Measurements from ENCODE around the gene L3MBTL2.

L3MBTL2 gene

DNA sequence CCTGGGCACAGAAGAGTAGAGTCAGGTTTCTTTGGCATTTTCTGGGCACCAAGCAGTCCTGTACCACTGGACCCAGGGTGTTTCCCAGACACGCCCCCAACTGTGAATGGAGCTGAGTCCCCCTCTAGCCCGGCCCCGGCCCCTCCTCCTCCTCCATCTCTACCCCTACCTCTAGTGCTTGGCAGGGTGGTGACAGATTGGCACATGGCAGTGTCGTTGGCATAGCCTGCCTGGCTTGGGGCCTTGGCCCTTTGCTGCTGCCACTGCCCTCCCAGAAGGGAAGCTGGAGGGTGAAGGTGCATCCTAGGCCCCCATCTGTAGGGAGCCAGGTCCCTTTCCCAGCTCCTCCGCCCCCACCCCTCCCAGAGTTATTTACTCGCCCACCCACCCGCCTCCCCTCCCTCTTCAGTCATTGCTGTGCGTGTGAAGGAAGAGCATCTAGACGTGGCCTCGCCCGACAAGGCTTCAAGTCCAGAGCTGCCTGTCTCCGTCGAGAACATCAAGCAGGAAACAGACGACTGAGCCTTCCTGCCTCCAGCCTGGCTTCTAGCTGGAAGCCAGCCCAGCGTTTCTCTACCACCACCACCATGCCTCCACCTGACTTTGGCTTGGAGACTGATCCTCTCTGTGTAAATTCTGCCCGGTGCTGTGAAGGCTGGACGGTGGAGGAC, 24.8 kb downstream of the L3MBTL2 start:
- Histone ChIP-seq H3K27ac (replicated peaks; ENCODE audit: low read length) (no peak overlapping the region), H3K79me1 (ENCODE audit: low read depth, low read length) (peaks cover 3% of the 10 kb centered on the region), H2BK15ac (ENCODE audit: low read length) (no peak overlapping the region), H2BK120ac (ENCODE audit: low read depth, low read length) (no peak overlapping the region), H4K91ac (ENCODE audit: low read depth, low read length, poor library complexity) (no peak overlapping the region), H3K4me3 (ENCODE audit: low read length in 2 of 2) (no peak overlapping the region), H3K4me2 (ENCODE audit: insufficient read depth, low read length, poor library complexity, severe bottlenecking) (no peak overlapping the region), H2BK12ac (ENCODE audit: low read length) (no peak overlapping the region), H2AFZ (ENCODE audit: low read length) (no peak overlapping the region), H2BK5ac (ENCODE audit: low read length) (no peak overlapping the region), H3K18ac (ENCODE audit: low read length) (no peak overlapping the region), H3K27me3 (ENCODE audit: control insufficient read depth in 3 of 3, insufficient read depth in 3 of 3, low read depth in 1 of 3, low read length in 3 of 3) (no peaks in the 10 kb centered on the region), H2AK5ac (ENCODE audit: low read depth, low read length) (no peak overlapping the region), H3K4me1 (ENCODE audit: control insufficient read depth in 2 of 2, insufficient read depth in 1 of 2, low read depth in 1 of 2, low read length in 2 of 2) (no peaks in the 10 kb centered on the region), H3K9ac (ENCODE audit: low read depth, low read length, poor library complexity) (no peak overlapping the region), H3K4ac (ENCODE audit: low read length) (no peak overlapping the region), H3K9me3 (replicated peaks in 1 of 2; ENCODE audit: control insufficient read depth in 2 of 2, insufficient read depth in 1 of 2, low read depth in 1 of 2, low read length in 2 of 2) (peaks cover 0 to 1% of the 10 kb centered on the region in 2 donors), H3K14ac (ENCODE audit: low read length) (no peak overlapping the region), H4K8ac (ENCODE audit: low read depth, low read length) (no peak overlapping the region), H3K36me3 (replicated peaks in 1 of 2; ENCODE audit: control insufficient read depth in 2 of 2, insufficient read depth in 2 of 2, low read length in 2 of 2) (peaks cover 27 to 61% of the 10 kb centered on the region in 2 donors), H3K23ac (ENCODE audit: low read depth, low read length, poor library complexity) (no peak overlapping the region)
- DNase-seq (ENCODE audit: low spot score): no peak
- no CpG with 5 or more reads among the region's 17 CpGs for WGBS, 2 donors (ENCODE audit: extremely low coverage in 2 of 2, insufficient read length in 2 of 2, insufficient replicate concordance in 1 of 2)

DNA sequence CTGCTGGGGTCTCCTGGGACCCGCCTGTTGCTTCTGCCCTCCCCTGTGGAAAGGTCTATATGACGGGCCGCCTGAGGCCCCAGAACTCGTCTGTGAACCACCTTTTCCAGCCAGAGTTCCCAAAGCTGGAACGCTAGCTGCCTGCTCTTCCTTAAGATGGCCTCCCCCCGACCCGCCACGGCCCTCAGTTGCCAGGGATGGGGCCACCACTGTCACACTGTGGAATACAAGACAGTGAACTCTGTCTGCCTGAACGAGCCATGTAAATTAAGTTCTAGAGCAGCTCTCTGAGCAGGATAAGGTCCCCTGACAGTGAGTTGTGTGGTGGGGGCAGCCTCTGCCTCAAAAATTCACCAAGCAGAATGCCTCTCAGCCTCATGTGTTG, 25.3 kb downstream of the L3MBTL2 start:
- no CpG with 5 or more reads among the region's 9 CpGs for WGBS, 2 donors (ENCODE audit: extremely low coverage in 2 of 2, insufficient read length in 2 of 2, insufficient replicate concordance in 1 of 2)
- peaks cover 3% of the 10 kb centered on the region for H3K79me1 ChIP-seq (ENCODE audit: low read depth, low read length)
- DNase-seq (ENCODE audit: low spot score): no peak

DNA sequence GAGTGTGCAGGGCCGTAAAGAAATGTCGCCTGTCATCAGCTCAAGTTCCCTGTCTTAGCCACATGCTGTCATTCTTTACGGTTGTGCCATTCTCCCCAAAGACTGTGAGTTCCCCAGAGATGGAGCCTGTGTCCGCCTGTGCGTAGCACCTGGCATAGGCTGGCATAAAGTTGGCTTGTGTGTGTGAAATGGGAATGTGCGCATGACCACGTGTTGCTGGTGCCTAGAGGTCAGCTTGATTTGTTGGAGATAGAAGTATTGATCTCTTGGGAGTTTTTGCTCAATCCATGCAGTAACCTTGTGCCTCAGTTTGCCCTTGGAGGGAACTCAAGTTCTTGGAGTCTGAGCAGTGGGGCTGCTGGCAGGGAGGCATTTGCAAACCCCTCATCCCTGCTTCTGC, 26.3 kb downstream of the L3MBTL2 start:
- no peak overlapping the region for H2AK5ac ChIP-seq (ENCODE audit: low read depth, low read length)
- H3K27ac ChIP-seq (replicated peaks; ENCODE audit: low read length): no peak overlapping the region
- peaks cover 0 to 1% of the 10 kb centered on the region in 2 donors for H3K9me3 ChIP-seq (replicated peaks in 1 of 2; ENCODE audit: control insufficient read depth in 2 of 2, insufficient read depth in 1 of 2, low read depth in 1 of 2, low read length in 2 of 2)
- no peak overlapping the region for H2BK15ac ChIP-seq (ENCODE audit: low read length)
- no peak overlapping the region for H2BK12ac ChIP-seq (ENCODE audit: low read length)
- no peak overlapping the region for H3K4me3 ChIP-seq (ENCODE audit: low read length in 2 of 2)
- H3K27me3 ChIP-seq (ENCODE audit: control insufficient read depth in 3 of 3, insufficient read depth in 3 of 3, low read depth in 1 of 3, low read length in 3 of 3): no peaks in the 10 kb centered on the region
- H3K4ac ChIP-seq (ENCODE audit: low read length): no peak overlapping the region
- H2AFZ ChIP-seq (ENCODE audit: low read length): no peak overlapping the region
- DNase-seq (ENCODE audit: low spot score): no peak
- H3K4me2 ChIP-seq (ENCODE audit: insufficient read depth, low read length, poor library complexity, severe bottlenecking): no peak overlapping the region
- H4K91ac ChIP-seq (ENCODE audit: low read depth, low read length, poor library complexity): no peak overlapping the region
- peaks cover 3% of the 10 kb centered on the region for H3K79me1 ChIP-seq (ENCODE audit: low read depth, low read length)
- H4K8ac ChIP-seq (ENCODE audit: low read depth, low read length): no peak overlapping the region
- H3K4me1 ChIP-seq (ENCODE audit: control insufficient read depth in 2 of 2, insufficient read depth in 1 of 2, low read depth in 1 of 2, low read length in 2 of 2): no peaks in the 10 kb centered on the region
- no peak overlapping the region for H2BK5ac ChIP-seq (ENCODE audit: low read length)
- H2BK120ac ChIP-seq (ENCODE audit: low read depth, low read length): no peak overlapping the region
- H3K23ac ChIP-seq (ENCODE audit: low read depth, low read length, poor library complexity): no peak overlapping the region
- H3K14ac ChIP-seq (ENCODE audit: low read length): peak overlapping the region; percentile 12
- WGBS, 2 donors (ENCODE audit: extremely low coverage in 2 of 2, insufficient read length in 2 of 2, insufficient replicate concordance in 1 of 2): no CpG with 5 or more reads among the region's 7 CpGs
- peaks cover 19 to 47% of the 10 kb centered on the region in 2 donors for H3K36me3 ChIP-seq (replicated peaks in 1 of 2; ENCODE audit: control insufficient read depth in 2 of 2, insufficient read depth in 2 of 2, low read length in 2 of 2)
- H3K18ac ChIP-seq (ENCODE audit: low read length): no peak overlapping the region
- no peak overlapping the region for H3K9ac ChIP-seq (ENCODE audit: low read depth, low read length, poor library complexity)

More for the DNA sequence above, 25.3 kb downstream of the L3MBTL2 start:
- Histone ChIP-seq H2BK5ac (ENCODE audit: low read length) (no peak overlapping the region), H3K4ac (ENCODE audit: low read length) (no peak overlapping the region), H3K18ac (ENCODE audit: low read length) (no peak overlapping the region), H3K4me3 (ENCODE audit: low read length in 2 of 2) (no peak overlapping the region), H3K36me3 (replicated peaks in 1 of 2; ENCODE audit: control insufficient read depth in 2 of 2, insufficient read depth in 2 of 2, low read length in 2 of 2) (peaks cover 24 to 56% of the 10 kb centered on the region in 2 donors), H3K4me1 (ENCODE audit: control insufficient read depth in 2 of 2, insufficient read depth in 1 of 2, low read depth in 1 of 2, low read length in 2 of 2) (no peaks in the 10 kb centered on the region), H3K9ac (ENCODE audit: low read depth, low read length, poor library complexity) (no peak overlapping the region), H3K27ac (replicated peaks; ENCODE audit: low read length) (no peak overlapping the region), H3K23ac (ENCODE audit: low read depth, low read length, poor library complexity) (no peak overlapping the region), H3K27me3 (ENCODE audit: control insufficient read depth in 3 of 3, insufficient read depth in 3 of 3, low read depth in 1 of 3, low read length in 3 of 3) (no peaks in the 10 kb centered on the region), H2AK5ac (ENCODE audit: low read depth, low read length) (no peak overlapping the region), H2AFZ (ENCODE audit: low read length) (no peak overlapping the region), H2BK120ac (ENCODE audit: low read depth, low read length) (no peak overlapping the region), H3K14ac (ENCODE audit: low read length) (no peak overlapping the region), H4K8ac (ENCODE audit: low read depth, low read length) (no peak overlapping the region), H4K91ac (ENCODE audit: low read depth, low read length, poor library complexity) (no peak overlapping the region), H3K9me3 (replicated peaks in 1 of 2; ENCODE audit: control insufficient read depth in 2 of 2, insufficient read depth in 1 of 2, low read depth in 1 of 2, low read length in 2 of 2) (peaks cover 0 to 1% of the 10 kb centered on the region in 2 donors), H2BK15ac (ENCODE audit: low read length) (no peak overlapping the region), H2BK12ac (ENCODE audit: low read length) (no peak overlapping the region), H3K4me2 (ENCODE audit: insufficient read depth, low read length, poor library complexity, severe bottlenecking) (no peak overlapping the region)

DNA sequence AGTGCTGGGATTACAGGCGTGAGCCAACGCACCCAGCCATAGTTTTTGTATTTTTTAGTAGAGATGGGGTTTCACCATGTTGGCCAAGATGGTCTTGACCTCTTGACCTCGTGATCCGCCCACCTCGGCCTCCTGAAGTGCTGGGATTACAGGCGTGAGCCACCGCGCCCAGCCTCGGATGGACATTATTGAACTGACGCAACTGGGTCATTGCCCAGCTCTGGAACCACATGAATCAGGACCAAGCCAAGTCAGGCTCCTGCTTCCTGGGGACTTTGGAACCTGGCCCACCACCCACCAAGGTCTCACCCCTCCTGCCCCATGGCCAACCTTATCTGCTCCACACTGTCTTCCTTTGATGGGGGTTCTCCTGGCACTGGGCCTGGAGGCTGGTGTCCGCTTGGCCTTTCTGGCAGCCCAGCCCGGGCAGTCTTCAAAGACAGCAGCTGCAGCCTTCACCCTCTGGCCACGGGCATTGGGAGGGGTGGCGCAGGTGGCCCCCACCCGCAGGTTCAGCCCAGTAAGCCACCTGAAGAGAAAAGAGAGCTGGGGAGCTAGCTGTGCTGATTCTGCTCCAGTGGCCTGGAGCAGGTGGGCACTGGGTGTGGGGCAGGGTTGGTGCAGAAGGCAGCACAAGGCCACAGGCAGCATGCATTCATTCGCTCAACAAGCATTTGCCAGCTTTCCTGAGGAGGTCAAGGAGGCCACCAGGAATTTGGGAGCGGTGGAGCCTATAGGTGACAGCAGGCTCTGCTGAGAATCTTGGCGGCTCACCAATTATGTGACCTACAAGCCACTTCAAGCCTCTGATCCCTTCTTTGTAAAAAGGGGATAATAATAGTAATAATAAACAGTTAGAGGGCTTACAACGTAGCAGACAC, 29.9 kb downstream of the L3MBTL2 start:
- DNase-seq (ENCODE audit: low spot score): no peak
- Histone ChIP-seq H3K27ac (replicated peaks; ENCODE audit: low read length) (no peak overlapping the region), H3K27me3 (ENCODE audit: control insufficient read depth in 3 of 3, insufficient read depth in 3 of 3, low read depth in 1 of 3, low read length in 3 of 3) (peaks cover 0 to 10% (median 0%) of the 10 kb centered on the region in 3 experiments), H3K4me3 (ENCODE audit: low read length in 2 of 2) (no peak overlapping the region), H3K23ac (ENCODE audit: low read depth, low read length, poor library complexity) (no peak overlapping the region), H2AK5ac (ENCODE audit: low read depth, low read length) (peak overlapping the region; percentile 75), H2AFZ (ENCODE audit: low read length) (no peak overlapping the region), H3K4me1 (ENCODE audit: control insufficient read depth in 2 of 2, insufficient read depth in 1 of 2, low read depth in 1 of 2, low read length in 2 of 2) (peaks cover 0 to 6% of the 10 kb centered on the region in 2 donors), H4K8ac (ENCODE audit: low read depth, low read length) (no peak overlapping the region), H3K79me1 (ENCODE audit: low read depth, low read length) (no peaks in the 10 kb centered on the region), H2BK12ac (ENCODE audit: low read length) (no peak overlapping the region), H3K4me2 (ENCODE audit: insufficient read depth, low read length, poor library complexity, severe bottlenecking) (no peak overlapping the region), H3K36me3 (replicated peaks in 1 of 2; ENCODE audit: control insufficient read depth in 2 of 2, insufficient read depth in 2 of 2, low read length in 2 of 2) (peaks cover 5 to 16% of the 10 kb centered on the region in 2 donors), H2BK15ac (ENCODE audit: low read length) (no peak overlapping the region), H3K4ac (ENCODE audit: low read length) (no peak overlapping the region), H2BK5ac (ENCODE audit: low read length) (no peak overlapping the region), H3K18ac (ENCODE audit: low read length) (peak overlapping the region; percentile 83), H3K14ac (ENCODE audit: low read length) (no peak overlapping the region), H3K9ac (ENCODE audit: low read depth, low read length, poor library complexity) (no peak overlapping the region), H3K9me3 (replicated peaks in 1 of 2; ENCODE audit: control insufficient read depth in 2 of 2, insufficient read depth in 1 of 2, low read depth in 1 of 2, low read length in 2 of 2) (no peaks in the 10 kb centered on the region), H4K91ac (ENCODE audit: low read depth, low read length, poor library complexity) (no peak overlapping the region), H2BK120ac (ENCODE audit: low read depth, low read length) (no peak overlapping the region)
- WGBS, 2 donors (ENCODE audit: extremely low coverage in 2 of 2, insufficient read length in 2 of 2, insufficient replicate concordance in 1 of 2): no CpG with 5 or more reads among the region's 19 CpGs

Data from neuronal stem cell (in vitro differentiated cells).